Ishikawa (cell line): ENCODE data around the gene PUDP.

Source experiments
- CREB1 ChIP-seq: IDR thresholded peaks from 2 replicates; pipeline ENCODE4 v1.6.1; 2012; ENCODE audit warnings: low read depth
- MAX ChIP-seq: IDR thresholded peaks from 2 replicates; pipeline ENCODE4 v1.6.1; 2012
- RAD21 ChIP-seq: IDR thresholded peaks from 2 replicates; pipeline ENCODE4 v1.6.1; 2012; ENCODE audit warnings: low read depth
- TAF1 ChIP-seq: IDR thresholded peaks from 2 replicates; pipeline ENCODE4 v1.6.1; 2012; ENCODE audit warnings: low read depth, mild to moderate bottlenecking
- TCF12 ChIP-seq: IDR thresholded peaks from 2 replicates; pipeline ENCODE4 v1.6.1; 2012; ENCODE audit warnings: low read depth
- TEAD4 ChIP-seq: IDR thresholded peaks from 2 replicates; pipeline ENCODE4 v1.6.1; 2012
- YY1 ChIP-seq: IDR thresholded peaks from 2 replicates; pipeline ENCODE4 v1.6.1; 2012; ENCODE audit warnings: low read depth
- TF ChIP-seq, protein P1 (sequence below): IDR thresholded peaks from 2 replicates; pipeline ENCODE4 v1.6.1; 2012; ENCODE audit warnings: low read depth, mild to moderate bottlenecking

GRCh38 chrX:7074908-7075204 lies 73.1 kb downstream of the PUDP start:
- TF ChIP-seq YY1: no peak
- TF ChIP-seq TEAD4: no peak
- TF ChIP-seq MAX: no peak
- TF ChIP-seq TCF12: no peak
- no peak for TF ChIP-seq RAD21
- TF ChIP-seq CREB1: no peak
- TF ChIP-seq, protein P1, sequence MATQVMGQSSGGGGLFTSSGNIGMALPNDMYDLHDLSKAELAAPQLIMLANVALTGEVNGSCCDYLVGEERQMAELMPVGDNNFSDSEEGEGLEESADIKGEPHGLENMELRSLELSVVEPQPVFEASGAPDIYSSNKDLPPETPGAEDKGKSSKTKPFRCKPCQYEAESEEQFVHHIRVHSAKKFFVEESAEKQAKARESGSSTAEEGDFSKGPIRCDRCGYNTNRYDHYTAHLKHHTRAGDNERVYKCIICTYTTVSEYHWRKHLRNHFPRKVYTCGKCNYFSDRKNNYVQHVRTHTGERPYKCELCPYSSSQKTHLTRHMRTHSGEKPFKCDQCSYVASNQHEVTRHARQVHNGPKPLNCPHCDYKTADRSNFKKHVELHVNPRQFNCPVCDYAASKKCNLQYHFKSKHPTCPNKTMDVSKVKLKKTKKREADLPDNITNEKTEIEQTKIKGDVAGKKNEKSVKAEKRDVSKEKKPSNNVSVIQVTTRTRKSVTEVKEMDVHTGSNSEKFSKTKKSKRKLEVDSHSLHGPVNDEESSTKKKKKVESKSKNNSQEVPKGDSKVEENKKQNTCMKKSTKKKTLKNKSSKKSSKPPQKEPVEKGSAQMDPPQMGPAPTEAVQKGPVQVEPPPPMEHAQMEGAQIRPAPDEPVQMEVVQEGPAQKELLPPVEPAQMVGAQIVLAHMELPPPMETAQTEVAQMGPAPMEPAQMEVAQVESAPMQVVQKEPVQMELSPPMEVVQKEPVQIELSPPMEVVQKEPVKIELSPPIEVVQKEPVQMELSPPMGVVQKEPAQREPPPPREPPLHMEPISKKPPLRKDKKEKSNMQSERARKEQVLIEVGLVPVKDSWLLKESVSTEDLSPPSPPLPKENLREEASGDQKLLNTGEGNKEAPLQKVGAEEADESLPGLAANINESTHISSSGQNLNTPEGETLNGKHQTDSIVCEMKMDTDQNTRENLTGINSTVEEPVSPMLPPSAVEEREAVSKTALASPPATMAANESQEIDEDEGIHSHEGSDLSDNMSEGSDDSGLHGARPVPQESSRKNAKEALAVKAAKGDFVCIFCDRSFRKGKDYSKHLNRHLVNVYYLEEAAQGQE: no peak
- TF ChIP-seq TAF1: no peak
